Measurements from ENCODE around the gene CKB. TPM values are rescaled to one million over a fixed set of nuclear protein-coding genes. Genes with fewer than 3 reads are reported as not detected.

CKB gene
- total RNA-seq, 2 experiments from 2014 or later, result 5.8 to 9.1 TPM

DNA sequence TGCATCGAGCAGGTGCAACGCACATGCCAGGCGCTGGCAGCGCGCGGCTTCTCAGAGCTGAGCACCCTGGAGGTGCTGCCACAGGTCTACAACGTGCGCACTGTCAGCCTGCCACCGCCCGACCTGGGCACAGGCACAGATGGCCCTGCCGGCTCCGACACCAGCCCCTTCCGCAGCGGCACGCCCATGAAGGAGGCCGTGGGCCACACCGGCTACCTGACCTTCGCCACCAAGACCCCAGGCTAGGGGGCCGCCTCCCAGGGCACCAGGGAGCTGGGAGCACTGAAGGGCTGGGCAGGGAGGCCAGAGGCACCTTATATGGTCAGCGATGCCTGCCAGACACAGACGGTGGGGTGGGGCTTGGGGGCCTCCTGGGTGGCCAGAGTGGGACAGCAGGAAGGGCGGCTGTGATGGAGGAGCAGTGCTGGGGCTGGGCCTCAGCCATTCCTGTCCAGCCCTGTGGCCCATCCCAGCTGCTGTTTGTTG is 12.0 kb upstream of the CKB start:
- ChIA-PET POLR2A (interaction anchor here (0.8 to 1.8 kb wide), 5 partner anchors 15 to 27 kb away, joined by 3 to 8 read pairs (median 4); no protein-coding TSS in a partner anchor), CTCF (no interaction called here)
- no peak overlapping the region for H3K27ac Mint-ChIP-seq
- intact Hi-C loops (cut with micrococcal nuclease), result no loop called here
- DNase-seq (no peak), ATAC-seq (no peak)
- H3K4me3 Mint-ChIP-seq, result no peak overlapping the region
- peaks cover 13% of the 10 kb centered on the region for H3K36me3 Mint-ChIP-seq (ENCODE audit: low read depth)
- H3K4me1 Mint-ChIP-seq (ENCODE audit: low read depth), result peaks cover 21% of the 10 kb centered on the region
- TF ChIP-seq, protein P1, sequence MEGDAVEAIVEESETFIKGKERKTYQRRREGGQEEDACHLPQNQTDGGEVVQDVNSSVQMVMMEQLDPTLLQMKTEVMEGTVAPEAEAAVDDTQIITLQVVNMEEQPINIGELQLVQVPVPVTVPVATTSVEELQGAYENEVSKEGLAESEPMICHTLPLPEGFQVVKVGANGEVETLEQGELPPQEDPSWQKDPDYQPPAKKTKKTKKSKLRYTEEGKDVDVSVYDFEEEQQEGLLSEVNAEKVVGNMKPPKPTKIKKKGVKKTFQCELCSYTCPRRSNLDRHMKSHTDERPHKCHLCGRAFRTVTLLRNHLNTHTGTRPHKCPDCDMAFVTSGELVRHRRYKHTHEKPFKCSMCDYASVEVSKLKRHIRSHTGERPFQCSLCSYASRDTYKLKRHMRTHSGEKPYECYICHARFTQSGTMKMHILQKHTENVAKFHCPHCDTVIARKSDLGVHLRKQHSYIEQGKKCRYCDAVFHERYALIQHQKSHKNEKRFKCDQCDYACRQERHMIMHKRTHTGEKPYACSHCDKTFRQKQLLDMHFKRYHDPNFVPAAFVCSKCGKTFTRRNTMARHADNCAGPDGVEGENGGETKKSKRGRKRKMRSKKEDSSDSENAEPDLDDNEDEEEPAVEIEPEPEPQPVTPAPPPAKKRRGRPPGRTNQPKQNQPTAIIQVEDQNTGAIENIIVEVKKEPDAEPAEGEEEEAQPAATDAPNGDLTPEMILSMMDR (IDR thresholded peaks at IDR 0.05), result no peak
- H3K9me3 Mint-ChIP-seq, result no peaks in the 10 kb centered on the region
- no peaks in the 10 kb centered on the region for H3K27me3 Mint-ChIP-seq

DNA sequence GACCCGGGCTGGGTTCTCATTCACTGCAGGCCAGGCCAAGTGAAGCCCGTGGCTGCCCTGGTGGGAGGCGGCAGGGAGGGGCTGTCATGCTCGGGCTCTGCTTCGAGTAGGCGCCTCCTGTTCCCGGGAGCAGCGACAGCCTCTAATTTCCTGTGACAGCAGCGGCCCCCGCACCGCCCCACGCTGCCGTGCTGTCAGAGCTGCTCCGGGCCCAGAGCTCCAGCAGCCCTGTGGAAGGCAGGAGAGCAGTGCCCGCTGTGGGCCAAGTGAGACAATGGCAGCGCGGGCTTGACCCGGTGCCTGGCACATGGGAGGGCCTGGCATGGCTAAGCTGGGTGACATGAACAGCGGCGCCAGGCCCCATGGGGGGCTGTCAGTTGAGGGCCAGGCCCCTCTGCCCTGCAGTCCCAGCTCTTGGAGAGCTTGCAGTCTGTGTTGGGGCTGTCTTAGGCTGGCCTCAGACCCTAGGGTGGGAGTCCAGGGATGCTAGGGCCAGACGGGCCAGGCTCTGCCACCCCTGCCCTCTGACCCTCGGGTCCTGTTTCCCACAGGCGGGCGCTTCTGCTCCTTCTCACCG is 11.5 kb upstream of the CKB start:
- DNase-seq (no peak), ATAC-seq (no peak)
- CTCF ChIA-PET, result no interaction called here
- POLR2A ChIA-PET, result interaction anchor here (0.8 to 1.6 kb wide), 3 partner anchors 14 to 16 kb away, joined by 3 to 4 read pairs (median 3); no protein-coding TSS in a partner anchor
- TF ChIP-seq, protein P1 (IDR thresholded peaks at IDR 0.05), result no peak
- Mint-ChIP-seq H3K27ac (no peak overlapping the region), H3K36me3 (ENCODE audit: low read depth) (peaks cover 16% of the 10 kb centered on the region), H3K27me3 (no peaks in the 10 kb centered on the region), H3K9me3 (no peaks in the 10 kb centered on the region), H3K4me3 (no peak overlapping the region), H3K4me1 (ENCODE audit: low read depth) (peaks cover 22% of the 10 kb centered on the region)
- intact Hi-C loops (cut with micrococcal nuclease), result no loop called here

DNA sequence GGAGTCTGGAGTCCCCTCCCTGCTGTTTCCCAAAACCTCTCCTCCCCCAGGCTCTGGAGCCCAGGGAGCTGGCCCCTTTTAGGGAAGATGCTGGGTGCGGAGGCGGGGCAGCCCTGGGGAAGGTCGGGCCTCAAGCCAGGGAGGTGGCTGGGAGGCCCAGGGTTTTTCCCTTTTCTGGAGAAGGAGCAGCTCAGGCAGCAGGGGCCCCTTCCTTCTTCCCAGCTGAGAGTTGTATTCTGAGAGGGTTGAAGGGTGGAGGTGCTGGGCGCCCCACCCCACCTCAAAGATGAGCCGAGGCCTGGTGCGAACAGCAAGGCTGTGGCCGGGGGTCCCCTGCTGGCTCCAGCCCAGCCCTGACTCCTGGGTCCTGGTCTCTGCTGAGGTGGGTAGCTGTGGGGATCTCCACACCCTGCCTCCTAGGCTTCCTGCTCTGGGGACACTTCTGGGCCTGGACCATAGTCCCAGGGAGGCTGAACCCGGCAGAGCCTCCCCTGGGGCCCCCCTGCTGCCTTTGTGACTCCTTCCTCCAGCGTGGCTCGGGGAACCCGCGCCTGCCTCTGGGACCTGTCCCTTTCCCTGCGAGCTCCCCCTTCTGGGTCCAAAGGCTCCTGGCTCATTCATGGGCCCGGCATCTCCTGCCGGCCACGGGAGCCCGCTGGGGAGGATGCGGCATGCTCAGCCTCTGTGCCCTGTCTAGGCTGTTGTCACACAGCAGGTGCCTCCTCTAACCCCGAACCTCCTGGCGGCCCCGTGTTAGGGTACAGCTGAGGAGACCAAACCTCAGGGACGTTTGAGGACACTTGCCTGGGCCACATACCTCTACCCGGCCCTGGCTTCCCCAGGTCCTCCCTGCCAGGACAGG is 10.7 kb upstream of the CKB start:
- H3K27me3 Mint-ChIP-seq, result no peaks in the 10 kb centered on the region
- H3K36me3 Mint-ChIP-seq (ENCODE audit: low read depth), result peaks cover 16% of the 10 kb centered on the region
- TF ChIP-seq, protein P1 (IDR thresholded peaks at IDR 0.05), result no peak
- intact Hi-C loops (cut with micrococcal nuclease), result no loop called here
- ATAC-seq (no peak), DNase-seq (no peak)
- H3K27ac Mint-ChIP-seq, result no peak overlapping the region
- ChIA-PET POLR2A (interaction anchor here (0.8 to 1.3 kb wide), 2 partner anchors 13 to 14 kb away, joined by 3 read pairs; no protein-coding TSS in a partner anchor), CTCF (interaction anchor here (1.3 to 1.9 kb wide), 2 partner anchors 13 to 14 kb away, joined by 4 to 5 read pairs; no protein-coding TSS in a partner anchor)
- no peak overlapping the region for H3K4me3 Mint-ChIP-seq
- H3K4me1 Mint-ChIP-seq (ENCODE audit: low read depth), result peaks cover 22% of the 10 kb centered on the region
- no peaks in the 10 kb centered on the region for H3K9me3 Mint-ChIP-seq

DNA sequence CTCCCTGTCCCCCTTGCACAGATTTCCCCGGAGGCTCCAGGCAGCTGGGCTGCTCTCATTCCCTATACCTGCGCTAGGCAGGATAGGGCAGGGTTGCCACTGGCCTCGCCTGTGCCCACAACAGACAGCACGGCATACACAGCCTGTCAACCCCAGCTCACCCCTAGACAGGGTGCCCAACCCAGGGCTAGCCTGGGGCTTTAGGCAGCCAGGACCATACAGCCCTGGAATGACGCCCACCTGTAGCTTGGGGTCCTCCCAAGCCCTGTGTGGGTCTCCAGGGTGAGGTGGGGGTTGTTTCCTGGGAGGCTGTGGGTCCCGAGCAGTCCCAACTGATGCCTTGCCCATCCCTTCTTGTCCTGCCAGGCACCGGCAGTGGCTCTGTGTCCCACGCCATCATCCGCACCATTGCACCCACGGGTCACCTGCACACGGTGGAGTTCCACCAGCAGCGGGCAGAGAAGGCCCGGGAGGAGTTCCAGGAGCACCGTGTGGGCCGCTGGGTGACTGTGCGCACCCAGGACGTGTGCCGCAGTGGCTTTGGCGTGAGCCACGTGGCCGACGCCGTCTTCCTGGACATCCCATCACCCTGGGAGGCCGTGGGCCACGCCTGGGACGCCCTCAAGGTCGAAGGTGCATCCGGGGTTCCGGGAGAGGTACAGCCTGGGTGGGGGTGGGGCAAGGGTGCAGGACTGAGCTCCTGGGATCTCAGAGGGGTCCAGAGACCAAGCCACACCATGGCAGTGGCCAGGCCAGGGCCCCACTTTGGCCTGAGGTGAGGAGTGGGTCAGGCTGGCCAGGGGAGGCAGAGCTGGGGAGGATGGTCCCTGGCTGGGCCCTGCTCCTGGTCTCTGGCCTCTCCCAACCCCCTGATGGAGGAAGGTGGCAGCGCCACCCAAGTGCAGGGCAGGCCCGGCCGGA is 9.8 kb upstream of the CKB start:
- intact Hi-C loops (cut with micrococcal nuclease), result no loop called here

More for the DNA sequence above, 9.8 kb upstream of the CKB start:
- Mint-ChIP-seq H3K27me3 (no peaks in the 10 kb centered on the region), H3K4me1 (ENCODE audit: low read depth) (peaks cover 28% of the 10 kb centered on the region), H3K27ac (no peak overlapping the region), H3K4me3 (no peak overlapping the region), H3K9me3 (no peaks in the 10 kb centered on the region), H3K36me3 (ENCODE audit: low read depth) (peaks cover 16% of the 10 kb centered on the region)
- TF ChIP-seq, protein P1 (IDR thresholded peaks at IDR 0.05), result no peak
- no peak for ATAC-seq
- CTCF ChIA-PET, result interaction anchor here (1.3 to 1.9 kb wide), 2 partner anchors 12 to 13 kb away, joined by 4 to 5 read pairs; no protein-coding TSS in a partner anchor
- POLR2A ChIA-PET, result interaction anchor here (0.9 to 4.3 kb wide), 3 partner anchors 9 to 97 kb away, joined by 3 to 28 read pairs (median 6); partner anchors contain the start of genes BAG5 and COA8
- DNase-seq, result no peak
